DMS 273 (cell line): Measurements from ENCODE around the gene SPPL2C.
"Not testable (repeated sequence)": the region's sequence is repeated elsewhere in the genome, so short reads cannot be mapped to it uniquely, and the experiment has no call there.

Experiments used
- DNase-seq: peaks from one replicate; lab custom pipeline; 2025; ENCODE audit not compliant: unreplicated experiment; lab: John Stamatoyannopoulos, UW

The SPPL2C gene

DNA sequence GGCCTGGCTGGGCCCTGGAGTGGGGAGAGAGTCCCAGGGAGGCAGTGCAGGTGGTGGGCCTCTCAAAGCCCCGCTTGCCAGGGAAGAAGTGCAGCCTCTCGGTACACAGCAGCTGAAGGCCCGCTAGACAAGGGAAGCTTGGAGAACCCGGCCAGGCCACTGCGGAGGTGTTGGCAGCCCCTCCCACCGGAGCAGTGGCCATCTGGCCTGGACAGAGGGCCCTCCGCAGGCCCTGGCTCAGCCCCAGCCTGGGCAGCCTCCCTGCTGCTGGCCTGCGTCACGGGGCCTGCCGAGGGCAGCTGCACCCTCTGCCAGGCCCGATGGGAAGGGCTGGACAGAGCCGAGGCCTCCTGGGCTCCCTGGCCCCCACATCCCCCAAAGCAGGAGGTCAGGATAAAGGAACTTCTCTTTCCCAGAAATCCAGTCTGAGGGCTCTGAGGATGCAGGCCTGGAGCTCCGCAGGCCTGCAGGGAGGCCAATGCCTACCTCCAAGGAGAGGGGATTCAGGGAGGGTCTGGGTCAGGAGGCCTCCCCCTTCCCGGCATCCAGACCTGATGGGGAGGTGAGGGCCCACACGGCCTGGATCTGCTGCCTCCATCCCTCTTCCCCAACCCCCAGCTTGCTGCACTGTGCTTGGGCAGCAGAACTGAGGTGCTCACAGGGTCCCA lies 4.3 kb downstream of the SPPL2C start:
- DNase-seq = peak; percentile 57

DNA sequence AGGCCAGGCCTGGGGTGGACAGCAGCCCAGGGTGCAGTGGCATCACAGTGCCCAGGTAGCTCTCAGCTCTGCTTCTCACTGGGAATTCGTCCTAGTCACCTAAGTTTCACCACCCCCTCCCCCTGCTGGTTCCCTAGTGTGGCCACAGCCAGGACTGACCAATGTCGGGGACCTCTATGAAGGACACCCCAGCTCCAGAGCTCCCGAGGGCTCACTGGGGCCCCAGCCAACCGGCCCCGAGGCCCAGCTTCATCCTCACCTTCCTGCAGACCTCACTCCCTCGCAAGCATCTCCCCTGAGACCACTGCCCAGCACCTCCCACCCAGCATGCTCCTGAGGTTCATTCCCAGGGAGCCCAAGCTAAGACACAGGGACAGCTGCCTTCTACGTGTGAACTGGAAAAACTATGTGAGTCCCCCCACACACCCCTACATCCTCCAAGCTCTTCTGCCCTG lies 4.9 kb downstream of the SPPL2C start:
- no peak for DNase-seq

DNA sequence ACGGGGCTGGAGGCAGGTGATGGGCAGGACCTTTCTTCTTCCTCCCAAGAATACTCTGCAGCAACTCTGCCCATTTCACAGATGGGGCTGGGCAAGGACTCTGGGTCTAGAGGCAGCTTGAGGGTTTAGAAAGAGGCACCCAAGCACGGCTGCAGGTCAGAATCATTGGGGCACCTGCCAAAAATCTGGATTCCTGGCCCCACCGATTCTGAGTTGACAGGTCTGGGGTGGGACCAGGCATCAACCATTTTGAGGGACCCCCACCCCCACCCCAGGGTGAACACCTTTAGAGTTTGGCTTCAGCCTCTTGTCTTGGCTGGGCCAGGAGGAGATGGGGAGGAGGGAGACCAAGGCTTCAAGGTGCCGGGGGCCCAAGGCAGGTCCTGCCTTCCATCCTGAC lies 5.3 kb downstream of the SPPL2C start:
- DNase-seq = no peak

DNA sequence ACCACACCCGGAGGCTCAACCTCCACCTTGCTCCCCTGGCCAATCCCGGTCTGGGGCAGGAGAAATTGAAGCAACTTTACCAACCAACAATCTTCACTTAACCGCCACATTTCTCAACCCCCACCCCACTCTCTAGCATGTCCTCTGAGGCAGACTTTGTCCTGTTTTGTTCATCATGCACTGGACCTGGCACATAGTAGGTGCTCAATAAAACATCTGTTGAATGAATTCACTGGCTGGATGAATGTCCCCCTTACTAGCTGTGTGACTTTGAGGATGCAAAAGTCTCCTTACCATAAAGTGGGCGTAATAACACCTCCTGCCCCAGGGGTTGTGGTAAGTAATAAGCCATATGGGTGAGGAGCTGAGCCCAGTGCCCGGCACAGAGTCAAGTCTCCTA lies 5.8 kb downstream of the SPPL2C start:
- DNase-seq = no peak

DNA sequence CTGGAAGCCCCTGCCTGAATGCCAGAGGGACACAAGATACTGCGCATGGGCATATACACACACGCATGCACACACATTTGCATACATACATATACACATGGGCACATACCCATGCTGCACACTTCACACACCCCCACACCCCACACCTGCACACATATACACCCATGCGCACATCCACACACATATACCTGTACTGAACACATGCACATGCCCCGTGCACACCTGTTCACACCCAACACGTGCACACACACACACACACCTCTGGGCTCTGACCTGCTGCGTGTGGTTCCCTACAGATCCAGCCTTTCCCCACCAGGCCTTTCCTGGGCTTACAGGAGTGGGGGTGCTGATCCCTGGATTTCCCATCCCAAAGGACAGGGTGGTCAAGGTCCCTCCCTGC lies 6.3 kb downstream of the SPPL2C start:
- no peak for DNase-seq

DNA sequence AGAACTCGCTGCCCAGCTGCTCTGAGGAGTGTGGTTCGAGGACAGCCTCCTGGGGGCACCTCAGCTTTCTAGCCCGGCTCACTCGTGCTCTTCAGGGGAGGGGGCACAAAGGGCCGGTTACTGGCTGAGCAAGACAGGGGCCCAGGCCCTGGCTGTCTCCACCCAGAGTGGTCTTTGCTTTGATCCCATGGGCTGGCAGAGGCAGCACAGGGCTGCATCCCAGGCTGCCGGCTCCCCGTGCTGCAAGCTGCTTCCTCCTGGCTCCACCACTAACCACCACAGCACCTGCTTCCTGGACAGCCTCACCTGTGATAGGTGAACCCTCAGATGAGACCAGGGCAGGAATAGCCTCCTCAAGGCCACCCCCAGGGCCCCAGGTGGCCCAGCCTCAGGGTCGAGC lies 6.8 kb downstream of the SPPL2C start:
- no peak for DNase-seq

DNA sequence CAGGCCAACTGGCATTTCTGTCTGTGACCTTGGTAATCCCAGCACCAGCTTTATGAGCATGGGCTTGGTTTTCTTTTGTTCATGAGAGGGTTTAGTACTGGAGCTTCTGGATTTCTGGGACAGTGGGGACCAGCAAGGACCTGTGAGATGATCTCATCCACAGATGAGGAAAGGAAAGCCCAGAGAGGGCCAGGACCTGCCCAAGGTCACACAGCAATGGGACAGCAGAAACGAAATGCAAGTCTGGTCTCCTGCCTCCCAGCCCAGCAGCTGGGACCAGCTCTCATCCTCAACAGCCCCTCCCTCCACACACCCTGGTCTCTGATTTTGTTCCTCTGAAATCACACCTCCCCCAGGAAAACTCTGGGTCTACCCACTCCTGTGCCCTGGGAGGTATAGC lies 7.2 kb downstream of the SPPL2C start:
- no peak for DNase-seq

DNA sequence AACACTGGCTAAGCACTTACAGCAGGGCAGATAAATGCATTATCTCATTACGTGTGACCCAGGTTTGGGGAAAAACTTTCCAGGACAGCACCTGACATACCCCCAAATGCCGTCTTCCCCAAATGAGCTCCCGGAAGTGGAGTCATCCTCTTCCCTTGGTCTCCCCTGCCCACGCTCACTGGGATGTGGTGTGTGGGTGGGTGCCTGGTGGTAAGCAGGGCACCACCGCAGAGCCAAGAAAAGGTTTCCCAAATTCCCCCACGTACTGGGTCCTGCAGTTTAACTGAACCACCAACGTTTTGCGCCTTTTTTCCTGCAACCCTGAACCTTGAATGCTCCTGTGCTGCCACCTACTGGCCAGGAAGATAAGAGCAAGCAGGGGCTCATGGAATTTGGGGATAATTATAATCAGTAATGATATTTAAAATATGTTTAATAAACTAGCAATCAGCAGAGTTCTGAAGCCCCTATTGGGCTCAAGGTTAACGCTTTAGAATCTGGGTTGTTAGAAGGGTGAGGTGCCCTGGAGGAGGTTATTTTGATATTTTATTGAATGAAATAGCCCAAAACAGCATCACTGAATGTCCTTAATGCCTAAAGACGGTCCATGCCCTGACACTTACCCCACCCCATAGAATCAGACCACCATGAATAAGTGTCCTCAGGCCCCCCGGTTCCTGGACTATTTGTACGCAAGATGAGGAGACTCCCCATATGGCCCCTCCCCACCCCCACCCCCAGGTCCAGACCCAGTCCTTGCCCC lies 8.0 kb downstream of the SPPL2C start:
- DNase-seq = peak; percentile 89

DNA sequence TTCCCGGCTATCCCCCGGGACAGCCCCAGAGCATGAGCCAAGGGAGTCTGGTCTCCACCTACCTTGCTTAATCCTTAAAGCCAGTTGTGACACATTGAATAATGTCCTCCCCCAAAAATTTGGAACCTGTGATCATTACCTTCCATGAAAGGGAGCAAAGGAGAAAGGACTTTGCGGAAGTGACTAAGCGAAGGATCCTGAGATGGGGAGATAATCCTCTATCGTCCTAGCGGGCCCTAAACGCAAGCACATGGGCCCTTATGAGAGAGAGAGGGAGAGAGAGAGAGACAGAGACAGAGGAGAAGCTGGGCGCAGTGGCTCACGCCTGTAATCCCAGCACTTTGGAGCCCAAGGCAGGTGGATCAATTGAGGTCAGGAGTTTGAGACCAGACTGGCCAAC lies 9.5 kb downstream of the SPPL2C start:
- no peak for DNase-seq

DNA sequence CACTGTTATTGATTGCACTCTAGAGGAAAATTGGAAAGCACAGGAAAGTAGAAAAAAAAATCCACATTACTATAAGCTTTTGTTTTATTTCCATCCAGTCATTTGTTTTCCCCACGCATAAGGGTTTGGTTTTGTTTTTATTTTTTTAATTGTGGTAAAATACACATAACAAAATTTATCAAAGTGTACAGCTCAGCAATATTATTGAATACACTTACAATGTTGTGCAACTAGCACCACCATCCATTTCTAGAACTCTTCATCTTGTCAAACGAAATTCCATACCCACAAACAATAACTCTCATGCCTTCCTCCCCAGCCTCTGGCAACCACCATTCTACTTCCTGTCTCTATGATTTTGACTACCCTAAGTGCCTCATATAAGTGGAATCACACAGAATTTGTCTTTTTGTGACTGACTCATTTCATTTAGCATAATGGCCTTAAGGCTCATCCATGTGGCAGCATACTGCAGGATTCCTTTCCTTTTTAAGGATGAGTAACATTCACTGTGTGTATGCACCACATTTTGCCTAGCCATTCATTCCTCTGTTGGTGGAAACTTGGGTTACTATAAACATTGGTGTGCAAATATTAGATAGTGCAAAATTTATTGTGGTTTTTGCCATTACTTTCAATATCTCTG lies 11.1 kb downstream of the SPPL2C start:
- DNase-seq = no peak

DNA sequence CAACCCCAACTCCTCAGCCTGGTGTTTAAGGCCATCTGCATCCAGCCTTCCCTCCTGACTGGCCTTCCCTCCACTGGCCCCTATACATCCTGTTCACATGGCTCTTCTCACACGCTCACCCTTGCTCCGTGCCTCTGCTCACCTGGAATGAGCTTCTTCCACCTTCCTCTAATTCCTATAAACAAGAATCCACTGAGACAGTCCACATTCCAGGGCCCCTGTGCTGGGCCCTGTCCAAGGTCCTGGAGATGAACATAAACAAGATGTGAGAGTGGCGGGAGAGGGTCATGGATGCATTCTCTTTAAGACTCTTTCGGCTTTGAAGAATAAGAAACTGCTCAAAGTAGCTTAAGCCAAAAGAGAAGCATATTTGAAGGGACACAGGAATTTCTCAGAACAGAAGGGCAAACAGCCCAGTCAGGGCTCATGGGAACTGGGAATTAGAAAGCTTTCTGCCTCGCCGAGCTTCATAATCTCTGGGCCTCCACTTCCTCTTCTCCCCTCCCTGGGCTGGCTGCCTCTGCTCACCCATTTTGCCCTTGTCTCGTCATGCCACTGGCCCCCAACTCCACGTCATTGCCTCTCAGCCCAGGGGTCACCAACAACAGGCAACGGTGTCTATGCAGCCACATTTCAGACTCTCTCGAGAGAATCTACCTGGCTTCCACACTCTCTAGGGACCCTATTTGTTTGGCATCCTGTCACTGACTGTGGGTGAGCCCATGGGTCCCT lies 13.5 kb downstream of the SPPL2C start:
- DNase-seq = peak; percentile 22

DNA sequence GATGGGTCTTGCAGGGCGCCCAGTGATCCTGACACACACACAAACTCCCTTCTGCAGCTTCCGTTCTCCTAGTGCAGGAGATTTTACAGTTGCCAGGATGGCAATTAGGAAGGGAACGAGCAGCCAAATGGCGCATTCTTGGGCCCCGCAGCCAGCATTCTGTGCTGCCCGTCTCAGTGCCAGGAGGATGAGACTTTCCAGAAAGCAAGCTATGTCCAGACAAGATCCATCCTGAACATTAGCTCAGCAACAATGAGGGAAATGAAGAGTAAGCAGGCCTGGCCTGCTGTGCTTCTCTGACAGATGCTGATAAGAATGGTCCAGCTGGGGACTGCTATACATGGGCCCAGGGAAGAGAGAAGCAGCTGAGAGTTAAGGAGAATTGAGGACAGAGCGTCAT lies 16.5 kb downstream of the SPPL2C start:
- no peak for DNase-seq

DNA sequence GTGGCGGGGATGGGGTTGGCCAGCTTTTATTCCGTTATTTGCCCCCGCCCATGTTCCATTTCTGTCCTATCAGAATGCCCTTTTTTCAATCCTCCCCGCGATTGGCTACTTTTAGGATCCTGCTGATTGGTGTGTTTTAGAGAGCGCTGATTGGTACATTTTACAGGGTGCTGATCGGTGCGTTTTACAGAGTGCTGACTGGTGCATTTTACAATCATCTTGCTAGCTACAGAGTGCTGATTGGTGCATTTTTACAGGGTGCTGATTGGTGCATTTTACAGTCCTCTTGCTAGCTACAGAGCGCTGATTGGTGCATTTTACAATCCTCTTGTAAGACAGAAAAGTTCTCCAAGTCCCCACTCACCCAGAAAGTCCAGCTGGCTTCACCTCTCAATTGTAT lies 17.4 kb downstream of the SPPL2C start:
- not testable (repeated sequence) for DNase-seq

DNA sequence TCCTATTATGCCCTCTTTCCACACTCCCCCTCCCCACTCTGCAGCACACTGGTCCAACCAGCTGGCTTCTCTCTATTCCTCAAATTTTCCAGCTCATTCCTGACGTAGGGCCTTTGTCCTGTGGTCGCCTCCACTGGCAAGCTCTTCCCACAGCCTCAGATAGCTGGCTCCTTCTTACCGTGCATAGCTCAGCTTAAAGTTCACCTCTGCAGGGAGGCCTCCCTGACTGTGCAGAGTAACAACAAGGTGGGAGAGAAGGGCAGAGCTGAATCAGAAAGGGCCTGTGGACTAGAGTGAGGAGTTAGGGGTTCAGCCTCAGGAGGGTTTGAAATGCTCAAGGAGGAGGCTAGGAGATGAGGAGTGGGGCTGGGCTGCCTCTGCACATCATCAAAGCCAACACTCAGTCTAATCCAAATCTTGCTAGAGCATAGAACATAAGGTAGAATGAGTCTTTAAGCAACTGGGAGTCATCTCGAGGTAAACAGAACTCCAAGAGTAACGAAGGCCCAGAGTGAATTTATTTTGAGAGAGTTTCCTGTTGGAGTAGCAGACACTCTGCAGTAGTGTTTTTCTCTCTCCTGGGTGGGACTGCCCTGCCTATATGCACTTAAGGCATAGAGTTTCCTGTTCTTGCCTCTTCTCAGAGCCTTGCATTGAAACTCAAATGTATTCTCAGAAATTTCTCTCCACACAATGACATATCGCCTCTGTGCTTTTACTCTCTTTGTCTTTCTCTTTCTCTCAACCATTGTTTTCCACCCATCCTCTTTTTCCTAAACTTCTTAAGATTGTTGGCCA lies 19.4 kb downstream of the SPPL2C start:
- no peak for DNase-seq

DNA sequence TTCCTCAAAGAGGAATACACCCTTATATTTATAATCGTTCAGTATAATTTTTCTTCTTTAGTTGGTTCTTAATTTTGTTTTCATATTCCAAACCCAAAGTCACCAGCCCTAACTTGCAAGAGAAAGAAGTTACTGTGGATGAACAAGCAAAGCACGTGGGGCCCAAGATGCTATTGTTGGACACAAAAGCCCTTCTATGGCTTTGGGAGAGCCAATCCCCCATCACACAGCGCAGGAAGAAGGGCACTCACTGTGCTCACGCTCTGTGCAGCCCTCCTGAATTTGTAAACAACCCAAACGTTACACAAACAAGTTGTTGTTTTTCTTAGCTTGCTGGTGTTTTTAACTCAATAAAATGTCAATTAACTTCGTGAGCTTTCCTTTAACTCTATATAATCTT lies 22.5 kb downstream of the SPPL2C start:
- no peak for DNase-seq

DNA sequence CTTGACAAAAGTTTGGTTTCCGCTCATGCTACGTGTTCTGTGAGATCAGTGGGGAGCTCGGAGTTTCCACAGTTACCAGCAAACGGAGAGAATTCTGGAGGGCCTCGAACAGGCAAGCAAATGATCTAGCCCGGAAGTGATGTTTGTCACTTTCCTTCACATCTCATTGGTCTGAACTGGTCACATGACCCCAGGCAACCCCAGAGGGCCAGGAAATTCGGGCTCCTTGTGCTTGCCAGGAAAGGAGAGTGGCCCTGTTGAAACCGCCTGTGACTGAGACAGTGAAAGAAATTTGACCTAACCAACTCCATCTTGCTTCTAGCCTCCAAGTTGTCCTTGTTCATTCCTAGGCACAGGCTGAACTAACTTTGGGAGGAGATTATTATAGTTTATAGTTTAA lies 23.0 kb downstream of the SPPL2C start:
- DNase-seq = no peak

DNA sequence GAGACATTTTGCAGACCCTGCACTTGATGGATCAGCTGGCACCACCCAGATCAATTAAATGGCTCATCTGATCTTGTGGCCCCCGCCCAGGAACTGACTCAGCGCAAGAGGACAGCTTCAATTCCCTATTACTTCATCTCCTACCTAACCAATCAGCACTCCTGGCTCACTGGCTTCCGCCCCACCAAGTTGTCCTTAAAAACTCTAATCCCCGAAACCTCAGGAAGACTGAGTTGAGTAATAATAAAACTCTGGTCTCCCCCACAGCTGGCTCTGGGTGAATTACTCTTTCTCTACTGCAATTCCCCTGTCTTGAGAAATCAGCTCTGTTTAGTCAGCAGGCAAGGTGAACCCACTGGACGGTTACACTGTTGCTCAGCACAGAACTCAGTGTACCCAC lies 23.6 kb downstream of the SPPL2C start:
- no peak for DNase-seq

DNA sequence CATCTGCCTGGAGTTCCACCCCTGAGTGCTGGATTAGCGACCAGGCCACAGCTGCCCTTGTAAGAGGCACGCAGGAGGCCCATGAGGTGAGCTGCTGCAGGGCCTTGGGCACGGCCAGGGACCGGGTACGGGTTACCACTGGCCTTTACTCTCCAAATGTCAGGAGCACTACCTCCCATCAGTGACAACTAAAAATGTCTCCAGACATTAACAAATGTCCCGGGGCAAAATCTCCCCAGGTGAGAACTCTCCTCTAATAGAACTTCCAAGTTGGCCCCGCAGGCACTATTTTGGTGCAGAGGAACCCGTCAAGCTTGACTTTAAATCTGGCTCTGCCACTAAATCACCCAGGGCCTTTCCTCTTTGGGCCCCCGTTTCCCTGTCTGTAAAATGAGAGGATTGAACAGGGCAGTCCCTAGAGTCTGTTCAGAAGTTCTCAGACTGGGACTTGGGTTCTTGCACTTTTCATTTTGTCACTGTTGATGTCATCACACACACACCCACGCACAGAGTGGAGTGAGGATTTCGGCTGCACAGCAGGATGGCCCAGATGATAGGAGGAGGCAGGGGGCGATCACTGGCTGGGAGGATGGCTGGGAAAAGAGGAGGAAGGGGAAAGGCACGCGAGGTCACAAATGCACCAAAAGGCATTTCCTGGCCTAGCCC lies 25.1 kb downstream of the SPPL2C start:
- no peak for DNase-seq

DNA sequence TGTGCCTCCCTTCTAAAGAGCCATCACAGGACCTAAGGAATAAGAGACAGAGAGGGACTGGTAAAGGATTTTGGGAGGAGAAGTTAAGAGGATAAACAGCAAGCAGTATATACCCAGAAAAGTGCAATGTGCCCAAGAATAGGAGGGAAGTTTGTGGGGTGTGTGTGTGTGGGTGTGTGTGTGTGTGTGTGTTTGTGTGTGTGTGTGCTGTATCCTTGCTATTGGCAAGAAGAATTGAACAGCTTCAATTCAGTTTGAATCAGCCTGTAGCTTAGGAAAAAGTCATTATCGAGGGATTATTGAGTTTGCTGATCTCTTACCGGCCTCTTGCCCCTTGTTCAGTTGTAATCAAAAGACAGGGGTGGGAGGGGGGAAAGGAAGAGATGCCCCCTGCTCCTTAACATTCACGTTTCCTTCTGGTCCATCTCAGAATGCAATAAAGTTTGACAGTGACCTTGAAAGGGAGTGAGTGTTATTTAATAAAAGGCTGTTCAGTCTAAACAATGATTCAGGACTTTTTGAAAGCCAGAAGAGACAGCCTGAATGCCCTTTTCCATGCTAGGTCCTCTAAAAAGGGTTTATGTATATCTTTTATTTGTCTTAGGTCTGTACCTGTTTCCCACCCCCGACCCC lies 25.8 kb downstream of the SPPL2C start:
- DNase-seq = no peak

DNA sequence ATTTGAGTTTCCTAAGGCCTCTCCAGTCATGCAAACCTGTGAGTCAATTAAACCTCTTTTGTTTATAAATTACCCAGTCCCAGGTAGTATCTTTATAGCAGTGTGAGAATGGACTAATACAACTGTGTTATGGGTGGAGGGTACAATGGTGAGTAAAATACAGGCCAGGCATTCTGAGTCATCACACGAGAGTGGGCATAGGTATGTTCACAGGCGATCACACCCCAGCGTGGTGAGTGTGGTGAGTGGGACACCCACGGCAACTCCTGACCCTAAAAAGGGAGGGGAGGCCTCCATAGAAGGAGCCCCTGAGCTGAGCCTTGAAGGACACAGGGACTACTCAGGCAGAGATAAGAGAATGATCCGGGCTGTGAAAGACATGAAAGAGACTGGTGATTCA lies 27.0 kb downstream of the SPPL2C start:
- no peak for DNase-seq
